ENCODE data around the gene CELSR1.

Gene CELSR1

GRCh38 chr22:46448333-46448732, 89.1 kb downstream of the CELSR1 start:
- DNase-seq = no peak
- in situ Hi-C loops (cut with HindIII; ENCODE audit: low pct_ligation_motif_present, low sequenced_read_pairs) = no loop called here
- Histone ChIP-seq H3K36me3 (replicated peaks) (no peaks in the 10 kb centered on the region), H3K27me3 (replicated peaks) (peaks cover 2% of the 10 kb centered on the region), H3K27ac (no peak overlapping the region), H3K4me3 (ENCODE audit: low read depth, low read length) (no peak overlapping the region)
- TF ChIP-seq CTCF (IDR thresholded peaks at IDR 0.05; ENCODE audit: low read depth, low read length, missing control alignments) = no peak

- no peak for DNase-seq
- in situ Hi-C loops (cut with HindIII; ENCODE audit: low pct_ligation_motif_present, low sequenced_read_pairs) = no loop called here
- TF ChIP-seq CTCF (IDR thresholded peaks at IDR 0.05; ENCODE audit: low read depth, low read length, missing control alignments) = no peak
- H3K27ac ChIP-seq = no peak overlapping the region
- no peaks in the 10 kb centered on the region for H3K36me3 ChIP-seq (replicated peaks)
- peaks cover 2% of the 10 kb centered on the region for H3K27me3 ChIP-seq (replicated peaks)
- no peak overlapping the region for H3K4me3 ChIP-seq (ENCODE audit: low read depth, low read length)
Observed at GRCh38 chr22:46447906-46448305, 89.5 kb downstream of the CELSR1 start.

- Histone ChIP-seq H3K27me3 (replicated peaks) (peaks cover 2% of the 10 kb centered on the region), H3K27ac (no peak overlapping the region), H3K36me3 (replicated peaks) (no peaks in the 10 kb centered on the region), H3K4me3 (ENCODE audit: low read depth, low read length) (no peak overlapping the region)
- in situ Hi-C loops (cut with HindIII; ENCODE audit: low pct_ligation_motif_present, low sequenced_read_pairs) = no loop called here
- no peak for DNase-seq
- TF ChIP-seq CTCF (IDR thresholded peaks at IDR 0.05; ENCODE audit: low read depth, low read length, missing control alignments) = no peak
Observed at GRCh38 chr22:46446799-46447198, 90.6 kb downstream of the CELSR1 start.

GRCh38 chr22:46445771-46446420, 91.5 kb downstream of the CELSR1 start:
- no peak for TF ChIP-seq CTCF (IDR thresholded peaks at IDR 0.05; ENCODE audit: low read depth, low read length, missing control alignments)

GRCh38 chr22:46444390-46444854, 93.0 kb downstream of the CELSR1 start:
- H3K27ac ChIP-seq = no peak overlapping the region
- peak; percentile 50 for TF ChIP-seq CTCF (IDR thresholded peaks at IDR 0.05; ENCODE audit: low read depth, low read length, missing control alignments)
- H3K36me3 ChIP-seq (replicated peaks) = no peaks in the 10 kb centered on the region
- in situ Hi-C loops (cut with HindIII; ENCODE audit: low pct_ligation_motif_present, low sequenced_read_pairs) = no loop called here
- H3K27me3 ChIP-seq (replicated peaks) = no peaks in the 10 kb centered on the region
- DNase-seq = no peak
- H3K4me3 ChIP-seq (ENCODE audit: low read depth, low read length) = no peak overlapping the region

More at GRCh38 chr22:46445771-46446420, 91.5 kb downstream of the CELSR1 start:
- in situ Hi-C loops (cut with HindIII; ENCODE audit: low pct_ligation_motif_present, low sequenced_read_pairs) = no loop called here
- H3K36me3 ChIP-seq (replicated peaks) = no peaks in the 10 kb centered on the region
- H3K4me3 ChIP-seq (ENCODE audit: low read depth, low read length) = no peak overlapping the region
- no peak overlapping the region for H3K27ac ChIP-seq
- DNase-seq = no peak
- H3K27me3 ChIP-seq (replicated peaks) = peaks cover 2% of the 10 kb centered on the region

Data from brain microvascular endothelial cell (primary cell).